SK-N-MC (cell line): ENCODE data around the gene HDAC1.
"Not testable (repeated sequence)": the region's sequence is repeated elsewhere in the genome, so short reads cannot be mapped to it uniquely, and the experiment has no call there.

Experiments
- DNase-seq: peaks from one replicate; pipeline ENCODE4 v3.0.0-alpha.2; 2011; ENCODE audit warnings: low read depth, low spot score
- H3K27ac ChIP-seq: fragments of 200-600 bp; sonication (generic); 2 replicates; pipeline ENCODE4 v1.5.1; 2016; ENCODE audit warnings: mixed run types
- H3K36me3 ChIP-seq: fragments of 200-600 bp; sonication (generic); 2 replicates; pipeline ENCODE4 v1.6.1; 2017; ENCODE audit warnings: antibody characterized with exemption, low read length, mixed read lengths; ENCODE audit not compliant: insufficient read depth
- H3K4me3 ChIP-seq: fragments of 200-600 bp; sonication (generic); 2 replicates; pipeline ENCODE4 v1.5.1; 2016
- H3K9ac ChIP-seq: fragments of 200-600 bp; sonication (generic); 2 replicates; pipeline ENCODE4 v1.8.0; 2017; ENCODE audit warnings: mixed run types, mixed read lengths; ENCODE audit not compliant: insufficient read length
- H3K9me3 ChIP-seq: fragments of 200-600 bp; sonication (generic); 2 replicates; pipeline ENCODE4 v1.6.1; 2017; ENCODE audit warnings: low read depth, mild to moderate bottlenecking, antibody characterized with exemption, low read length, moderate library complexity, mixed read lengths
- EZH2 ChIP-seq: fragments of 200-600 bp; sonication (generic); IDR thresholded peaks from one replicate; pipeline ENCODE4 v1.6.1; 2017; ENCODE audit warnings: antibody characterized with exemption
- FOXP2 ChIP-seq: optimal IDR thresholded peaks from 2 replicates; pipeline ENCODE3; 2011; ENCODE audit warnings: mild to moderate bottlenecking, moderate library complexity; ENCODE audit not compliant: insufficient read depth; ENCODE audit errors: extremely low read length, control extremely low read depth
- POLR2AphosphoS5 ChIP-seq: IDR thresholded peaks from 2 replicates; pipeline ENCODE4 v1.6.1; 2012; ENCODE audit warnings: mild to moderate bottlenecking, low read depth, low read length, borderline replicate concordance

HDAC1 gene

DNA sequence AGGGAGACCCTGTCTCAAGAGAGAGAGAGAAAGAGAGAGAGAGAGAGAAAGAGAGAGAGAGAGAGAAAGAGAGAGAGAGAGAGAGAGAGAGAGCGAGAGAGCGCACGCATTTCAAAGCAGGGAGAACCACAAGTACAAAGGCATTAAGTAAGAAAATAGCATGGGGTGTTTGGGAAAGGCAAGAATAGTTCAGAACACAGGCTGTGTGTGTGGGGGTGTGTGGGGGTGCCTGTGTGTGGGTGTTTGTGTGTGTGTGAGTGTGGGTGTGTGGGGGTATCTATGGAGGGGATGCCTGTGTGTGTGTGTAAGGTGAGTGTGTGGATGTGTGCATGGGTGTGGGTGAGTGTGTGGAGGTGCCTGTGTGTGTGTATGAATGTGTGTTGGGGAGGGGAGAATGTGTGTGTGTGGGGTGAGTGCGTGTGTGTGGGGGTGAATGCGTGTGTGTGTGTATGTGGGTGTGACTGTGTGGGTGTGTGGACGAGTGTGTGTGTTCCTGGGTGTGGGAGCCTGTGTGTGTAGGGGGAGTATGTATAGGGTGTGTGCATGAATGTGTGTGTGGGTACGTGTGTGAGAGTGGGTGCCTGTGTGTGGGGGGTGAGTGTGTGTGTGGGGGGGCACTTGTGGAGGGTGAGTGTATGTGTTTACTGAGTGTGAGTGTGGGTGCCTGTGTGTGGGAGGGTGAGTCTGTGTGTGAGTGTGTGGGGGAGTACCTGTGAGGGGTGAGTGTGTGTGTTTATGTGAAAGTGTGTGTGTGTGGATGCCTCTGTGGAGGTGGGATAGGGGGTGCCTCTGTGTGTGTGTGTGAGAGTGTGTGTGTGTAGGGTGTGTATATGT, 19.1 kb upstream of the HDAC1 start:
- H3K4me3 ChIP-seq: no peak overlapping the region; the same call in 1 of the 2 replicates
- H3K9ac ChIP-seq: no peak overlapping the region
- no peak for DNase-seq
- no peaks in the 10 kb centered on the region for H3K9me3 ChIP-seq
- TF ChIP-seq POLR2AphosphoS5 (no peak), FOXP2 (no peak), EZH2 (no peak)
- no peaks in the 10 kb centered on the region for H3K36me3 ChIP-seq
- peak overlapping the region; percentile 45 for H3K27ac ChIP-seq

DNA sequence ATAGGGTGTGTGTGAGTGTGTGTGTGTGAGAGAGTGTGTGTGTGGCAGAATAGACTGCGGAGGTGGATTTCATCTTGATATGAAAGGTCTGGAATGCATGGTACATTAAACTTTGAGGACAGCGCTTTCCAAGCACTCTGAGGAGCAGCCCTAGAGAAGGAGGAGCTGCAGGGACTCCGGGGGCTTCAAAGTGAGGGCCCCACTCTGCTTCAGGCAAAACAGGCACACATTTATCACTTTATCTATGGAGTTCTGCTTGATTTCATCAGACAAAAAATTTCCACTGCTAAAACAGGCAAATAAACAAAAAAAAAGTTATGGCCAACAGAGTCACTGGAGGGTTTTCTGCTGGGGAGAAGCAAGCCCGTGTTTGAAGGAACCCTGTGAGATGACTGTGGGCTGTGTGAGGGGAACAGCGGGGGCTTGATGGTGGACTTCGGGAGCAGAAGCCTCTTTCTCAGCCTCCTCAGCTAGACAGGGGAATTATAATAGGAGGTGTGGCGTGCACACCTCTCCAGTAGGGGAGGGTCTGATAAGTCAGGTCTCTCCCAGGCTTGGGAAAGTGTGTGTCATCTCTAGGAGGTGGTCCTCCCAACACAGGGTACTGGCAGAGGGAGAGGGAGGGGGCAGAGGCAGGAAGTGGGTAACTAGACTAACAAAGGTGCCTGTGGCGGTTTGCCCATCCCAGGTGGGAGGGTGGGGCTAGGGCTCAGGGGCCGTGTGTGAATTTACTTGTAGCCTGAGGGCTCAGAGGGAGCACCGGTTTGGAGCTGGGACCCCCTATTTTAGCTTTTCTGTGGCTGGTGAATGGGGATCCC, 18.3 kb upstream of the HDAC1 start:
- Histone ChIP-seq H3K4me3 (peak overlapping the region; percentile 30; the same call in 1 of the 2 replicates), H3K27ac (peak overlapping the region; percentile 45), H3K9me3 (no peaks in the 10 kb centered on the region), H3K36me3 (no peaks in the 10 kb centered on the region), H3K9ac (peak overlapping the region; percentile 16)
- TF ChIP-seq POLR2AphosphoS5: no peak
- TF ChIP-seq FOXP2: no peak
- no peak for TF ChIP-seq EZH2
- DNase-seq: no peak

DNA sequence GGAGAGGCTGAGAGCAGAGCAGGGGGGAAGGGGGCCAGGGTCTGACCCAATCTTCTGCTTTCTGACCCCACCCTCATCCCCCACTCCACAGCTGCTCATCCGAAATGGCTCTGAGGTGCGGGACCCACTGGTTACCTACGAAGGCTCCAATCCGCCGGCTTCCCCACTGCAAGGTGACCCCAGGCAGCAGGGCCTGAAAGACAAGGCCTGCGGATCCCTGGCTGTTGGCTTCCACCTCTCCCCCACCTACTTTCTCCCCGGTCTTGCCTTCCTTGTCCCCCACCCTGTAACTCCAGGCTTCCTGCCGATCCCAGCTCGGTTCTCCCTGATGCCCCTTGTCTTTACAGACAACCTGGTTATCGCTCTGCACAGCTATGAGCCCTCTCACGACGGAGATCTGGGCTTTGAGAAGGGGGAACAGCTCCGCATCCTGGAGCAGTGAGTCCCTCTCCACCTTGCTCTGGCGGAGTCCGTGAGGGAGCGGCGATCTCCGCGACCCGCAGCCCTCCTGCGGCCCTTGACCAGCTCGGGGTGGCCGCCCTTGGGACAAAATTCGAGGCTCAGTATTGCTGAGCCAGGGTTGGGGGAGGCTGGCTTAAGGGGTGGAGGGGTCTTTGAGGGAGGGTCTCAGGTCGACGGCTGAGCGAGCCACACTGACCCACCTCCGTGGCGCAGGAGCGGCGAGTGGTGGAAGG, 17.1 kb upstream of the HDAC1 start:
- DNase-seq: no peak
- Histone ChIP-seq H3K27ac (no peak overlapping the region), H3K4me3 (no peak overlapping the region), H3K9me3 (no peaks in the 10 kb centered on the region), H3K36me3 (no peaks in the 10 kb centered on the region), H3K9ac (no peak overlapping the region)
- TF ChIP-seq EZH2 (no peak), POLR2AphosphoS5 (no peak), FOXP2 (no peak)

DNA sequence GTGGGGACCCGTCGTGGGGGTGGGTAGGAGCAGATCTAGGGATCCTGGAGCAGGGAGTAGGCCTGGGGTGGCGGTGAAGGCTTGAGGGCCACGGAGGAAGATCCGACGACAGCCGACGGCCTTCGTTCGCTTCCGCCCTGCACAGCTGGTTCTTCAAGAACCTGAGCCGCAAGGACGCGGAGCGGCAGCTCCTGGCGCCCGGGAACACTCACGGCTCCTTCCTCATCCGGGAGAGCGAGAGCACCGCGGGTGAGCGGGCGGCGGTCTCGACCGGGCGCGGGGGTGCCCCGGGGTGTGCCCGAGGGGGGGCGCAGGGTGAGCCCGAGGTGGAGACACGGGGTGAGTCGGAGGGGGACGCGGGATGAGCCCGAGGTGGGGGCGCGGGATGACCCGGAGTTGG, 16.5 kb upstream of the HDAC1 start:
- Histone ChIP-seq H3K36me3 (no peaks in the 10 kb centered on the region), H3K4me3 (no peak overlapping the region)
- no peak for DNase-seq

DNA sequence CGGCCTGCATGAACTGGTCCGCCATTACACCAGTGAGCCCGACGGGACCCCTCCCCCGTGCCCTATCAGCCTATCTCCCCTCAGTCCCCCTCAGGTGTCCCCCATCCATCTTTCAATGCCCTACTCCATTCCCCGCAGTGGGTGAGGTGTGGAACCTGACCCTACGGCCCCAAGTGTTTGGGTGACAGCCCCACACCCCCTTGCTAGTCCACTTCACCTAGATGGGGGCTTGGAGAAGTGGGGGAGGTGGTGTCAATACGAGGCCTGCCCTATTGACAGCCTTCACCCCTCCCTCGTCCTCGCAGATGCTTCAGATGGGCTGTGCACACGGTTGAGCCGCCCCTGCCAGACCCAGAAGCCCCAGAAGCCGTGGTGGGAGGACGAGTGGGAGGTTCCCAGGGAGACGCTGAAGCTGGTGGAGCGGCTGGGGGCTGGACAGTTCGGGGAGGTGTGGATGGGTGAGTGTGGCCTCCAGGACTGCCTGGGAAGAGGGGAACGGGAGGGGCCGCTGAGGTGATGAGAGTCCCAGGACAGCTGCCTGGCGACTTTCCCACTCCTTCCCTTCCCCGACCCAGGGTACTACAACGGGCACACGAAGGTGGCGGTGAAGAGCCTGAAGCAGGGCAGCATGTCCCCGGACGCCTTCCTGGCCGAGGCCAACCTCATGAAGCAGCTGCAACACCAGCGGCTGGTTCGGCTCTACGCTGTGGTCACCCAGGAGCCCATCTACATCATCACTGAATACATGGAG, 15.7 kb upstream of the HDAC1 start:
- no peak overlapping the region for H3K9ac ChIP-seq
- no peaks in the 10 kb centered on the region for H3K36me3 ChIP-seq
- TF ChIP-seq FOXP2 (no peak), POLR2AphosphoS5 (no peak), EZH2 (no peak)
- no peaks in the 10 kb centered on the region for H3K9me3 ChIP-seq
- DNase-seq: no peak
- no peak overlapping the region for H3K27ac ChIP-seq
- H3K4me3 ChIP-seq: no peak overlapping the region

More for the DNA sequence above, 16.5 kb upstream of the HDAC1 start:
- no peaks in the 10 kb centered on the region for H3K9me3 ChIP-seq
- H3K9ac ChIP-seq: no peak overlapping the region
- TF ChIP-seq FOXP2: no peak
- TF ChIP-seq POLR2AphosphoS5: no peak
- no peak for TF ChIP-seq EZH2
- H3K27ac ChIP-seq: no peak overlapping the region

DNA sequence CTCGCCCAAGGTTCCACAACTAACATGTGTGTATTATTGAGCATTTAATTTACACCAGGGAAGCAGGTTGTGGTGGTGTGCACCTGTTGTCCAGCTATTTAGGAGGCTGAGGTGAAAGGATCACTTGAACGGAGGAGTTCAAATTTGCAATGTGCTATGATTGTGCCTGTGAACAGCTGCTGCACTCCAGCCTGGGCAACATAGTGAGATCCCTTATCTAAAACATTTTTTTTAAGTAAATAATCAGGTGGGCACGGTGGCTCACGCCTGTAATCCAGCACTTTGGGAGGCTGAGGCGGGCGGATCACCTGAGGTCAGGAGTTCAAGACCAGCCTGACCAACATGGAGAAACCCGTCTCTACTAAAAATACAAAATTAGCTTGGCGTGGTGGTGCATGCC, 7.1 kb upstream of the HDAC1 start:
- H3K4me3 ChIP-seq, H3K9me3 ChIP-seq, H3K27ac ChIP-seq, H3K36me3 ChIP-seq, DNase-seq, H3K9ac ChIP-seq: not testable (repeated sequence)

DNA sequence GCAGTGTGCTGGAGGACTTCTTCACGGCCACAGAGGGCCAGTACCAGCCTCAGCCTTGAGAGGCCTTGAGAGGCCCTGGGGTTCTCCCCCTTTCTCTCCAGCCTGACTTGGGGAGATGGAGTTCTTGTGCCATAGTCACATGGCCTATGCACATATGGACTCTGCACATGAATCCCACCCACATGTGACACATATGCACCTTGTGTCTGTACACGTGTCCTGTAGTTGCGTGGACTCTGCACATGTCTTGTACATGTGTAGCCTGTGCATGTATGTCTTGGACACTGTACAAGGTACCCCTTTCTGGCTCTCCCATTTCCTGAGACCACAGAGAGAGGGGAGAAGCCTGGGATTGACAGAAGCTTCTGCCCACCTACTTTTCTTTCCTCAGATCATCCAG, 6.2 kb upstream of the HDAC1 start:
- Histone ChIP-seq H3K36me3 (no peaks in the 10 kb centered on the region), H3K9ac (no peak overlapping the region), H3K27ac (no peak overlapping the region), H3K4me3 (no peak overlapping the region), H3K9me3 (no peaks in the 10 kb centered on the region)
- TF ChIP-seq FOXP2: no peak
- no peak for TF ChIP-seq POLR2AphosphoS5
- no peak for TF ChIP-seq EZH2
- DNase-seq: no peak

DNA sequence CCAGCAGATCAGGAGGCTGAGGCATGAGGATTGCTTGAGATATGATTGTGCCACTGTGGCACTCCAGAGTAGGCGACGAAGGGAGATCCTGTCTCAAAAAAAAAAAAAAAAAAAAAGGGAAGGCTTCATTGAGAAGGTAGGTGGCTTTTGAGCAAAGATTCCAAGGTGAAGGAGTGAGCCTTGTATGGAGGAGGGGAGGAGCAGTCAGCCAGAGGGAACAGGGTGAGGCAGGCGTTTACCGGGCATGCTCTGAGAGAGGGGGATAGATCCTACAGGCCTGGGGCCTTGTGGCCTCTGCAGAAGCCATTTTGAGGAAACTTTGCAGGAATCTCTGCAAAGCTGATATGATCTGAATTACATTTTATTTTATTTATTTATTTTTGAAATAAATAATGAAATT, 5.1 kb upstream of the HDAC1 start:
- no peak for DNase-seq
- H3K9ac ChIP-seq: no peak overlapping the region
- no peak overlapping the region for H3K4me3 ChIP-seq
- H3K27ac ChIP-seq: no peak overlapping the region
- no peaks in the 10 kb centered on the region for H3K9me3 ChIP-seq
- no peak for TF ChIP-seq FOXP2
- TF ChIP-seq POLR2AphosphoS5: no peak
- no peak for TF ChIP-seq EZH2
- no peaks in the 10 kb centered on the region for H3K36me3 ChIP-seq
